Heart right ventricle (tissue), 12 donors: Measurements from ENCODE around the gene LRRC30. TPM values are rescaled to one million over a fixed set of nuclear protein-coding genes. Genes with fewer than 3 reads are reported as not detected.

Experiments
- polyA plus RNA-seq, 2 donors: library from polyadenylated mRNA; stranded (reverse); fragments of 200-250 nt; gene quantifications; one replicate each; pipeline ENCODE4 v1.2.3, GENCODE V29; 2013
- total RNA-seq, 10 donors: library from RNA; stranded (reverse); fragmentation: NEBNext Ultra II Directional in 3 of 10; extraction: Animal tissue kit (Norgen Biotek cat#: 25700) in 3 of 10; gene quantifications; one replicate each; pipeline versions ENCODE4 v1.2.1 to v1.2.4, GENCODE V29; 2021 to 2023
- donor health status: ischemic (EF 13 %, LVEDD 7.1; RV severe dilation, severe dysfunction).
- donor health status: healthy with polysubstance abuse.
- donor health status: DM: no; HTN: yes; CAD: no.
- donor health status: DM: no; HTN: no; CAD: no.
- donor health status: ischemic (EF 25% LVEDD 6.9; RV normal size, moderate dysfunction).
- donor health status: ischemic (EF 25% LVEDD 5.7; RV mildly dilated, moderate dysfunction).
- donor health status: healthy.
- donor health status: nonischemic (EF 11% LVEDD 7.7; RV severe dilation, severe dysfunction).
- donor health status: DM: yes; HTN: yes; CAD: no.
- donor health status: PGD.
- donor health status: ischemic (EF 29% LVEDD 5.4; RV normal size, mild dysfunction).
- donor health status: nonischemic (EF 23%, LVEDD 6.1; RV moderate dilation, normal function).

LRRC30 gene
- total and polyA plus RNA-seq, 12 donors, result not detected

Other genes with a start within 250 kb of the LRRC30 start
- under 1 TPM in 7 of 10 donors, not detected in 3; 0.05 to 0.82 (median 0.13) TPM for gene LAMA1, start 113.3 kb upstream of the LRRC30 start, total RNA-seq
- under 1 TPM in 1 of 2 donors, not detected in 1; 0.75 TPM for gene LAMA1, start 113.3 kb upstream of the LRRC30 start, polyA plus RNA-seq